Spleen (tissue), 11 donors: ENCODE results near the gene PRRG2. TPM values are rescaled to one million over a fixed set of nuclear protein-coding genes. Genes with fewer than 3 reads are reported as not detected.
"Not testable (repeated sequence)": the region's sequence is repeated elsewhere in the genome, so short reads cannot be mapped to it uniquely, and the experiment has no call there.

Experiments used
- DNase-seq: peaks from one replicate; pipeline ENCODE4 v3.0.0-alpha.2; 2020
- H3K27ac ChIP-seq, 8 donors: fragments of 200-600 bp; sonication (generic) in 7 of 8; 1 replicate in 4 of 8; 2 replicates in 4 of 8; pipeline versions ENCODE4 v1.5.0 to v1.8.0; 2016 to 2021; ENCODE audit warnings: inconsistent platforms in 4 of 8, mild to moderate bottlenecking in 4 of 8, moderate library complexity in 1 of 8
- H3K27me3 ChIP-seq, 7 donors: fragments of 200-600 bp; sonication (generic) in 6 of 7; replicated peaks in 1 of 7; 1 replicate in 4 of 7; 2 replicates in 3 of 7; pipeline versions ENCODE4 v1.5.0 to v1.8.0; 2016 to 2021; ENCODE audit warnings: inconsistent platforms in 3 of 7, mild to moderate bottlenecking in 1 of 7
- H3K36me3 ChIP-seq, 6 donors: fragments of 200-600 bp; sonication (generic) in 5 of 6; 1 replicate in 4 of 6; 2 replicates in 2 of 6; pipeline versions ENCODE4 v1.5.0 to v1.8.0; 2016 to 2021; ENCODE audit warnings: inconsistent platforms in 2 of 6
- H3K4me1 ChIP-seq, 6 donors: fragments of 200-600 bp; sonication (generic) in 5 of 6; 1 replicate in 3 of 6; 2 replicates in 3 of 6; pipeline versions ENCODE4 v1.5.0 to v1.8.0; 2016 to 2021; ENCODE audit warnings: inconsistent platforms in 3 of 6
- H3K4me3 ChIP-seq, 8 donors: fragments of 200-600 bp; sonication (generic) in 7 of 8; 1 replicate in 4 of 8; 2 replicates in 4 of 8; pipeline versions ENCODE4 v1.5.0 to v1.8.0; 2016 to 2021; ENCODE audit warnings: inconsistent platforms in 4 of 8, mild to moderate bottlenecking in 4 of 8, moderate library complexity in 2 of 8
- H3K9me3 ChIP-seq, 8 donors: fragments of 200-600 bp; sonication (generic) in 7 of 8; 1 replicate in 4 of 8; 2 replicates in 4 of 8; pipeline versions ENCODE4 v1.5.0 to v1.8.0; 2016 to 2021; ENCODE audit warnings: inconsistent platforms in 4 of 8
- CTCF ChIP-seq, 11 experiments: fragments of 200-600 bp in 7 of 11; fragments of 450-650 bp in 4 of 11; sonication (generic) in 4 of 11; IDR thresholded peaks in 8 of 11; conservative IDR thresholded peaks in 3 of 11; 1 replicate in 7 of 11; 2 replicates in 4 of 11; pipeline versions ENCODE4 v1.4.0 to v1.8.0; 2016 to 2021; ENCODE audit warnings: antibody characterized with exemption in 11 of 11, inconsistent platforms in 4 of 11, mild to moderate bottlenecking in 1 of 11
- POLR2A ChIP-seq, 3 donors: fragments of 450-650 bp; IDR thresholded peaks; one replicate each; pipeline ENCODE4 v1.5.1; 2017; ENCODE audit warnings: antibody characterized with exemption in 3 of 3, mild to moderate bottlenecking in 1 of 3
- POLR2AphosphoS5 ChIP-seq, 3 donors: sonication (generic); formaldehyde crosslinking; IDR thresholded peaks; one replicate each; pipeline ENCODE4 v1.5.1; 2017; ENCODE audit warnings: antibody characterized with exemption in 3 of 3
- WGBS, 5 donors: extraction: QIAGEN DNeasy Blood & Tissue Kit in 3 of 5; methylation state at CpG; one replicate each; pipeline versions ENCODE4 v1.1.5 to v1.1.7; 2013 to 2018; 5-methylcytosine and 5-hydroxymethylcytosine counted together
- intact Hi-C: fragments of 100-400 bp; cut with DNase I; formaldehyde crosslinking; loops from one replicate; pipeline ENCODE4 v1.15.0; 2023; ENCODE audit warnings: low total_unique reads
- polyA plus RNA-seq, 3 donors: library from polyadenylated mRNA; stranded (reverse); fragments of 200-250 nt; gene quantifications; one replicate each; pipeline ENCODE4 v1.2.1, GENCODE V29; 2013
- total RNA-seq, 7 donors: library from RNA; depleted of rRNA in 3 of 7; stranded (reverse); fragments of >200 nt in 3 of 7; fragmentation: NEBNext Ultra II Directional in 4 of 7; extraction: Animal tissue kit (Norgen Biotek cat#: 25700) in 4 of 7; gene quantifications; one replicate each; pipeline versions ENCODE4 v1.1.0 to v1.2.1, GENCODE V29; 2016 to 2021
- donor health status: healthy with polysubstance abuse.
- donor health status: DM: no; HTN: no; CAD: no; lungs with moderate emphysema.
- donor health status: DM: no; HTN: no; CAD: no.
- donor health status: Bipolar disorder and iron deficiency.
- donor health status: healthy.
- donor health status: DM: no; HTN: no; CAD: no.
- donor health status: DM: yes; HTN: yes; CAD: no.

Gene PRRG2
- total and polyA plus RNA-seq, 10 donors = 0.37 to 7.9 (median 1.3) TPM

- Histone ChIP-seq H3K9me3 (no peaks in the 10 kb centered on the region), H3K4me3 (no peak overlapping the region), H3K27me3 (no peaks in the 10 kb centered on the region), H3K4me1 (peaks cover 0 to 40% (median 9%) of the 10 kb centered on the region in 6 donors), H3K27ac (peak overlapping the region in 2 of 8 donors; percentile 3 to 8), H3K36me3 (peaks cover 0 to 48% (median 23%) of the 10 kb centered on the region in 6 donors)
- no peak for DNase-seq
- 92 to 96% (median 94%) methylated on average over 9 of the region's 9 CpGs for WGBS, 5 donors
- intact Hi-C loops = no loop called here
- TF ChIP-seq POLR2A (IDR thresholded peaks at IDR 0.05) (no peak), POLR2AphosphoS5 (IDR thresholded peaks at IDR 0.05) (peak in 1 of 3 donors; percentile 32)
Measured at GRCh38 chr19:49629659-49630058, 48.5 kb downstream of the PRRG2 start.

- peak overlapping the region in 4 of 8 donors; percentile 25 to 61 (median 50) for H3K27ac ChIP-seq
- TF ChIP-seq POLR2AphosphoS5 (IDR thresholded peaks at IDR 0.05) (peak in 1 of 3 donors; percentile 19), POLR2A (IDR thresholded peaks at IDR 0.05) (no peak)
- H3K4me3 ChIP-seq = no peak overlapping the region
- 45 to 67% (median 48%) methylated on average over 9 of the region's 9 CpGs for WGBS, 5 donors
- intact Hi-C loops = no loop called here
- H3K4me1 ChIP-seq = peaks cover 0 to 54% (median 18%) of the 10 kb centered on the region in 6 donors
- no peaks in the 10 kb centered on the region for H3K27me3 ChIP-seq
- peaks cover 0 to 37% (median 9%) of the 10 kb centered on the region in 6 donors for H3K36me3 ChIP-seq
- H3K9me3 ChIP-seq = no peaks in the 10 kb centered on the region
- DNase-seq = no peak
Measured at GRCh38 chr19:49631014-49631588, 50.0 kb downstream of the PRRG2 start.

GRCh38 chr19:49631610-49632192 lies 50.6 kb downstream of the PRRG2 start:
- no peaks in the 10 kb centered on the region for H3K27me3 ChIP-seq
- H3K4me3 ChIP-seq = no peak overlapping the region
- peaks cover 0 to 35% (median 3%) of the 10 kb centered on the region in 6 donors for H3K36me3 ChIP-seq
- peaks cover 3 to 60% (median 23%) of the 10 kb centered on the region in 6 donors for H3K4me1 ChIP-seq
- H3K9me3 ChIP-seq = no peaks in the 10 kb centered on the region
- TF ChIP-seq POLR2AphosphoS5 (IDR thresholded peaks at IDR 0.05) = peak in 1 of 3 donors; percentile 35
- no peak for TF ChIP-seq CTCF (IDR thresholded peaks at IDR 0.05 in 8 of 11, conservative IDR thresholded peaks at IDR 0.05 in 3 of 11)
- H3K27ac ChIP-seq = peak overlapping the region in 4 of 8 donors; percentile 43 to 61 (median 52)
- WGBS, 5 donors = 89 to 93% (median 89%) methylated on average over 19 of the region's 19 CpGs
- DNase-seq = no peak
- intact Hi-C loops = no loop called here

- DNase-seq = no peak
- no peaks in the 10 kb centered on the region for H3K9me3 ChIP-seq
- H3K4me1 ChIP-seq = peaks cover 3 to 67% (median 28%) of the 10 kb centered on the region in 6 donors
- TF ChIP-seq POLR2AphosphoS5 (IDR thresholded peaks at IDR 0.05) (peak in 1 of 3 donors; percentile 11), CTCF (IDR thresholded peaks at IDR 0.05 in 8 of 11, conservative IDR thresholded peaks at IDR 0.05 in 3 of 11) (no peak)
- intact Hi-C loops = no loop called here
- peaks cover 0 to 27% (median 0%) of the 10 kb centered on the region in 6 donors for H3K36me3 ChIP-seq
- no peak overlapping the region for H3K4me3 ChIP-seq
- WGBS, 5 donors = 85 to 96% (median 93%) methylated on average over 5 of the region's 5 CpGs
- H3K27me3 ChIP-seq = no peaks in the 10 kb centered on the region
- H3K27ac ChIP-seq = no peak overlapping the region
Measured at GRCh38 chr19:49632576-49632975, 51.5 kb downstream of the PRRG2 start.

GRCh38 chr19:49633273-49633672 lies 52.2 kb downstream of the PRRG2 start:
- intact Hi-C loops, H3K4me3 ChIP-seq, H3K9me3 ChIP-seq, H3K27me3 ChIP-seq, DNase-seq: not testable (repeated sequence)
- WGBS, 5 donors = 77 to 98% (median 84%) methylated on average over 7 to 9 of the region's 9 CpGs
- H3K4me1 ChIP-seq = peaks cover 3 to 74% (median 35%) of the 10 kb centered on the region in 6 donors
- peak in 2 of 3 donors; percentile 28 to 48 for TF ChIP-seq POLR2AphosphoS5 (IDR thresholded peaks at IDR 0.05)
- H3K36me3 ChIP-seq = peaks cover 0 to 21% (median 0%) of the 10 kb centered on the region in 6 donors
- H3K27ac ChIP-seq = peak overlapping the region in 1 of 8 donors; percentile 26
